GM12872 (cell line): ENCODE data around the gene FSD2.

Experiments
- TF ChIP-seq, protein P1 (sequence below): IDR thresholded peaks from 3 replicates; pipeline ENCODE4 v1.5.1; 2011; ENCODE audit warnings: low read depth, mild to moderate bottlenecking, low read length, moderate library complexity; ENCODE audit not compliant: insufficient read depth

FSD2 gene

DNA sequence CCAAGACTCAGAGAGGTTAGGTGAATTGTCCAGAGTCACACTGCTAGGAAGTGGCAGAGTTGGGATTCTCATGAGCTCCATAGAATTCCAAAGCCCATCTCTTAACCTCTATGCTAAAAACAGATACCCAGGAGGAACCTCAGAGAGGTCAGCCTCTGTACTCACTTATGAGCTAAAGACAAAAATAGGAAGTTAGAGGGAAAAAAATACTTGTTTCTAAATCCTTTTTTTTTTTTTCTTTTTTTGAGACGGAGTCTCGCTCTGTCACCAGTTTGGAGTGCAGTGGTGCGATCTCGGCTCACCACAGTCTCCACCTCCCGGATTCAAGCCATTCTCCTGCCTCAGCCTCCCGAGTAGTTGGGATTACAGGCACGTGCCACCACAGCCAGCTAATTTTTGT is 31.4 kb downstream of the FSD2 start:
- TF ChIP-seq, protein P1, sequence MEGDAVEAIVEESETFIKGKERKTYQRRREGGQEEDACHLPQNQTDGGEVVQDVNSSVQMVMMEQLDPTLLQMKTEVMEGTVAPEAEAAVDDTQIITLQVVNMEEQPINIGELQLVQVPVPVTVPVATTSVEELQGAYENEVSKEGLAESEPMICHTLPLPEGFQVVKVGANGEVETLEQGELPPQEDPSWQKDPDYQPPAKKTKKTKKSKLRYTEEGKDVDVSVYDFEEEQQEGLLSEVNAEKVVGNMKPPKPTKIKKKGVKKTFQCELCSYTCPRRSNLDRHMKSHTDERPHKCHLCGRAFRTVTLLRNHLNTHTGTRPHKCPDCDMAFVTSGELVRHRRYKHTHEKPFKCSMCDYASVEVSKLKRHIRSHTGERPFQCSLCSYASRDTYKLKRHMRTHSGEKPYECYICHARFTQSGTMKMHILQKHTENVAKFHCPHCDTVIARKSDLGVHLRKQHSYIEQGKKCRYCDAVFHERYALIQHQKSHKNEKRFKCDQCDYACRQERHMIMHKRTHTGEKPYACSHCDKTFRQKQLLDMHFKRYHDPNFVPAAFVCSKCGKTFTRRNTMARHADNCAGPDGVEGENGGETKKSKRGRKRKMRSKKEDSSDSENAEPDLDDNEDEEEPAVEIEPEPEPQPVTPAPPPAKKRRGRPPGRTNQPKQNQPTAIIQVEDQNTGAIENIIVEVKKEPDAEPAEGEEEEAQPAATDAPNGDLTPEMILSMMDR = no peak

DNA sequence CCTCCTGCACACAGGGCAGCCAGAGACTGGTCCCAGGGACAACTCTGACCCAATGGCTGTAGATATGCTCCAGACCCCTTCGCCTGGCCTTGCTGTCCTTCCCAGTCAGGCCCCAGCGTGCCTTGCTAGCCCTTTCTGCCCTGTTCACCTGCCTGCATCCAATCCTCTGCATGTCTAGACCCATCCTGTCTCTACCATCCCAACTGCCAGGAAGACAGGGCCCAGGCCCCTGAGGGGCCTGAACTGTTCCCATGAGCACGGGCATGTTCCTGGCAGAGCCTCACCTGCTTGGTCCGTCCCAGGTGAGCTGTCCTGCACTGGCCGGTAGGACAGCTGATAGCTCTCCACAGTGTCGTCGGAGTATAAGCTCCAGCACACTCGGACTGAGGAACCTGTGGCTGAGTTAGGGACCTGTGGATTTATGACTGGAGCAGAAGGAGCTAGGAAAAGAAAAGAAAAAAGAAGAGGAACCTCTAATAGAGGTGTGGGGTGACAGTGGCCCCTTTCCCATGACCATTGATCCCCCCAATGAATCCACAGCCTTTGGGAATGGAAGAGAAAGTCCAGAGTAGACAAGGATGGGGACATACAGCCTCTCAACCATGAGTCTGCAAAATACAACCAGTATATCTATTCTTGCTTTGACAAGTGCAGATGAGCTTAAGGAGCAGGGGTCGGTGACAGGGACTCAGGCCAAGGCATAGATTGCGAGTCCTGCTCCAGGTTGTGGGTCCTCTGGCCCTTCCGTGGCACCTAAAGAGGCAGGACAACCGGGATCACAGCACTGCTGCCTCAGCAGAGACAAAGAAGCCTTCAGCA is 33.9 kb downstream of the FSD2 start:
- TF ChIP-seq, protein P1 = no peak

DNA sequence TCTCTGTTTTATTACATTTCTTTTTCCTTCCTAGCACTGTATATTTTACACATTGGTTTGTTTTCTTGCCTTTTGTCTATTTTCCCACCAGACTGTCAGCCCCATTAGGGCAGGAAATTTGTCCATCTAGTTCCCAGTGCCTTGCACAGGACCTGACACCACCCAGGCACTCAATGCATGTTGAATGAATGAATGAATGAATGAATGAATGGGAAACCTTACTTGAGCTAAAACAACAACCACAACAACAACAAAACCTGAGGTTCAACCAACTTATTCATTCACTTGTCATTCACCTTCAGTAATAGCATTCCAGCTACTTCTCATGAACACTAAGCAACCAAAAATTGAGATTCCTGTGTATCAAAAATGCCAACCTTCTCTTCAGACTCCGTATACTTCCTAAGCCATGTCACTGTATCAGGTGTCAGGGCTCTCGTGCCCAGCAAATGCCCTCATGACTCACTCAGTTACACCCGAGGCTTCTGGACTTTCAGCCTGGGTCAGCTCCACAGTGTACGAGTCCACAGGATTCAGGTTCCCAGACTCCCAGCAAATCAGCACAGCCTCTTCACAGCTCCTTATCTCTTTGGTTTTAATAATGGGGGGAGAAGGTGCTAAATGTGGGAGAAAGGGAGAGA is 37.3 kb downstream of the FSD2 start:
- TF ChIP-seq, protein P1 = no peak

DNA sequence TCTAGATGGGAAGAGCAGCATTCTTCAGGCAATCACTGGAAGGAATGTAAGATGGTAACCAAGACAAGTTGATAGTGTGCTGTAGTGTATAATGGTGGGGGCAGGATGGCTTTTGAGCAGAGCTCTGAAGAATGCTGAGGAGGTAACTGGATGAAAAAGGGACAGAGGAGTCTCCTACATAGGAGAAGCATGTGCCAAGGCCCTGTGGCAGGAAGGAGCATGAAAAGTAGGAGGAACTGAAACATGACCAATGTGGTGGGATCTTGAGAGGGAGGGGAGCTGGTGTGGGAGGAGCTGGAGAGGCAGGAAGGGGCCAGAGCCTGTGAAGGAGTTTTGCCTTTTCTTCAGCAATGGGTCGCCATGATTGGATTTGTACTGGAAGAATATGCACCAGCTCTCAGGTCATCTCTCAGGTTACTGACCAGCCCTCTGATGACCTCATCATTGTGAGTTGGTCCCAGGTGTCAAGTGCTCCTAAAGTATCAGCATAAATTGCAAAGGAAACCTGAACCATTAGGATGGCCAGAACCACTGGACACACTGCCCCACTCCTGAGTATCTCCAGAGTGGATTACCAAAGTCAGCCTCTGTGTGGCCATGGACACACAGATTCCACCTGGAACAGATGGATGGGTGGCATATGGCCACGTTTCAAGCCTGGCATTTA is 38.6 kb downstream of the FSD2 start:
- TF ChIP-seq, protein P1 = no peak

DNA sequence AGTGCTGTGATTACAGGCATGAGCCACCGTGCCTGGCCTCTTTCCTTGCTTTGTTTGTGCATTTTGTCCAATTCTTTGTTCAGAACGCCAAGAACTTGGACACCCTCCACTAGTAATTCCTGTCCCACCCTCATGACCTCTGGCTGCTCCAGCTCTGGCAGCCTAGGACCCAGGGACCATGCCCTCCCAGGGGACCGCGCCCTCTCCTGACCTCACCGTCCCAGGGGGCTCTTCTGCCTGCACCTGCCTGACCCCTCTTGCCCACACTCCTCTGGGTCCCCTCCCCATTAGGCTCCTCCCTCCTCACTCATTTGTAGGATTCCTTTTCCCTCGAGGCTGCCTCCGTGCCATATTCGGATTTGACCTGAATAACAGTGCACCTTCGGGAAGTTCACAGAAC is 41.1 kb downstream of the FSD2 start:
- TF ChIP-seq, protein P1 = no peak

DNA sequence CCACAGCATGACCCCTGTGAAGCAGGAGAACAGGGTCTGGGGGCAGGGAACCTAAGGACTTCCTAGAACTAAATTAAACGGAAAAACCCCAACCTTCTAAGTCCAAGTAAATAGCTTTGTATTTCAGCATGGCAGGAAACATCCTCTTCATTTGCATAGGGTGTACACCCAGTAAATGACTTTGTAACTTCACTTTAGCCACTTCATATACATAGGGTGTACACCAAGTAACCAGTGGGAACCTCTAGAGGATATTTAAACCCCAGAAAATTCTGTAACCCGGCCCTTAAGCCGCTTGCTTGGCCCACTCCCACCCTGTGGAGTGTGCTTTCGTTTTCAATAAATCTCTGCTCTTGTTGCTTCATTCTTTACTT is 41.8 kb downstream of the FSD2 start:
- TF ChIP-seq, protein P1 = no peak

DNA sequence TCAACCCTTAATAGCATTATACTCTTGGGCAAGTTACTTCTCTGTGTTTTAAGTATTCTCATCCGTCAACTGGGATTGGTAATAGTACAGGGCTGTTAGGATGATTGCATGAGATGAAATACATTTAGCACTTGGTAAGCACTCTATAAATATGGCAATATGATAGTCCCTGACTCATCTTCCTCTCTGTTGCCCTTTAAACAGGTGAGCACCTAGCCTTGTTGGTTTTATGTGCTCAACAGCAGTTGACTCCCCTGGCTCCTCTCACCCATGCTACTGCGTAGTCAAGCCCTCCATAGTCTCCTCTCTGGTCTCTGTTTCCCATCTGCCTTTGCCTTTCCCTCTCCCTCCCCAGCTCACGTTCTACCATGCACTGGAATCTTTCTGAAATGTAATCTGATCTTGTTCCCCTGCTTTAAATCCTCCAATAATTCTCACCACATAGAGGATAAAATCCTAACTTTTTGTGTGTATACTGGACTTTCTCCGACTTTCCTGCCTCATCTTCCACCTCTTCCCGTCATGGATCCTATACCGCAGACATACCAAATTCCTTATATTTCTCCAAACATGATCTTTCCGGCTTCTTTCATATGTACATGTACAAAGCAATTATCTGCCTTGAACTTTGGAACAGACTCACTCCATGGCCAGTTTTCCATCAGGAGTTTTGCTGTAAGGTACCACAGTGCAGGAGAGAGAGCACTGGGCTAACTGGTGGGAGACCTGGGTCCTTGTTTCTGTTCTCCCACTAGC is 42.3 kb downstream of the FSD2 start:
- TF ChIP-seq, protein P1 = no peak
